GM21367 (cell line): ENCODE measurements around the gene ADPRS.

Experiments used
- ATAC-seq: cut with Tn5 transposase; IDR thresholded peaks from one replicate; pipeline ENCODE4 v1.9.1; 2021; ENCODE audit not compliant: unreplicated experiment

The ADPRS gene

GRCh38 chr1:36128905-36129206 is 40.2 kb downstream of the ADPRS start:
- ATAC-seq, result no peak

- ATAC-seq, result no peak
Measured at GRCh38 chr1:36132029-36132428, 43.3 kb downstream of the ADPRS start.

- no peak for ATAC-seq
Measured at GRCh38 chr1:36133484-36133883, 44.8 kb downstream of the ADPRS start.

- no peak for ATAC-seq
Measured at GRCh38 chr1:36134031-36134430, 45.3 kb downstream of the ADPRS start.

- ATAC-seq, result no peak
Measured at GRCh38 chr1:36134505-36135329, 46.0 kb downstream of the ADPRS start.

GRCh38 chr1:36135330-36135667 is 46.6 kb downstream of the ADPRS start:
- ATAC-seq, result no peak

GRCh38 chr1:36135796-36136195 is 47.1 kb downstream of the ADPRS start:
- no peak for ATAC-seq

- no peak for ATAC-seq
Measured at GRCh38 chr1:36136535-36136934, 47.8 kb downstream of the ADPRS start.

GRCh38 chr1:36137226-36137625 is 48.5 kb downstream of the ADPRS start:
- no peak for ATAC-seq

- ATAC-seq, result no peak
Measured at GRCh38 chr1:36137776-36138175, 49.1 kb downstream of the ADPRS start.

- no peak for ATAC-seq
Measured at GRCh38 chr1:36139521-36139920, 50.8 kb downstream of the ADPRS start.

- ATAC-seq, result no peak
Measured at GRCh38 chr1:36142121-36142520, 53.4 kb downstream of the ADPRS start.

GRCh38 chr1:36143424-36143823 is 54.7 kb downstream of the ADPRS start:
- no peak for ATAC-seq
